Measurements from ENCODE around the gene ODC1.

- TF ChIP-seq FOXM1 (IDR thresholded peaks at IDR 0.05; ENCODE audit: borderline replicate concordance), result no peak
- no peak for TF ChIP-seq HDGF (IDR thresholded peaks at IDR 0.05; ENCODE audit: borderline replicate concordance)
- TF ChIP-seq BHLHE40 (IDR thresholded peaks at IDR 0.05; ENCODE audit: borderline replicate concordance), result no peak
- no peak for TF ChIP-seq FOXA1 (IDR thresholded peaks at IDR 0.05)
- TF ChIP-seq FOXK2 (IDR thresholded peaks at IDR 0.05), result no peak
- TF ChIP-seq SUZ12 (IDR thresholded peaks at IDR 0.05), result no peak
- TF ChIP-seq, protein P1, sequence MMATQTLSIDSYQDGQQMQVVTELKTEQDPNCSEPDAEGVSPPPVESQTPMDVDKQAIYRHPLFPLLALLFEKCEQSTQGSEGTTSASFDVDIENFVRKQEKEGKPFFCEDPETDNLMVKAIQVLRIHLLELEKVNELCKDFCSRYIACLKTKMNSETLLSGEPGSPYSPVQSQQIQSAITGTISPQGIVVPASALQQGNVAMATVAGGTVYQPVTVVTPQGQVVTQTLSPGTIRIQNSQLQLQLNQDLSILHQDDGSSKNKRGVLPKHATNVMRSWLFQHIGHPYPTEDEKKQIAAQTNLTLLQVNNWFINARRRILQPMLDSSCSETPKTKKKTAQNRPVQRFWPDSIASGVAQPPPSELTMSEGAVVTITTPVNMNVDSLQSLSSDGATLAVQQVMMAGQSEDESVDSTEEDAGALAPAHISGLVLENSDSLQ (IDR thresholded peaks at IDR 0.05), result no peak
- no peak for TF ChIP-seq SP1 (IDR thresholded peaks at IDR 0.05)
- no peak for TF ChIP-seq TARDBP (IDR thresholded peaks at IDR 0.05)
- TF ChIP-seq ZNF384 (IDR thresholded peaks at IDR 0.05), result no peak
- TF ChIP-seq NFRKB (IDR thresholded peaks at IDR 0.05), result no peak
- no peak for TF ChIP-seq ELF4 (IDR thresholded peaks at IDR 0.05)
- TF ChIP-seq CTBP1 (IDR thresholded peaks at IDR 0.05; ENCODE audit: borderline replicate concordance), result no peak
- no peak for TF ChIP-seq ARNT (IDR thresholded peaks at IDR 0.05)
Observed at GRCh38 chr2:10411557-10411956, 36.6 kb downstream of the ODC1 start.

All from HEK293T (cell line).